NCI-H2196 (cell line): Measurements from ENCODE around the gene ZNF385A.

Source experiments
- DNase-seq: peaks from one replicate; lab custom pipeline; 2025; ENCODE audit not compliant: unreplicated experiment; lab: John Stamatoyannopoulos, UW

ZNF385A gene, protein sequence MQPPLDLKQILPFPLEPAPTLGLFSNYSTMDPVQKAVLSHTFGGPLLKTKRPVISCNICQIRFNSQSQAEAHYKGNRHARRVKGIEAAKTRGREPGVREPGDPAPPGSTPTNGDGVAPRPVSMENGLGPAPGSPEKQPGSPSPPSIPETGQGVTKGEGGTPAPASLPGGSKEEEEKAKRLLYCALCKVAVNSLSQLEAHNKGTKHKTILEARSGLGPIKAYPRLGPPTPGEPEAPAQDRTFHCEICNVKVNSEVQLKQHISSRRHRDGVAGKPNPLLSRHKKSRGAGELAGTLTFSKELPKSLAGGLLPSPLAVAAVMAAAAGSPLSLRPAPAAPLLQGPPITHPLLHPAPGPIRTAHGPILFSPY

DNA sequence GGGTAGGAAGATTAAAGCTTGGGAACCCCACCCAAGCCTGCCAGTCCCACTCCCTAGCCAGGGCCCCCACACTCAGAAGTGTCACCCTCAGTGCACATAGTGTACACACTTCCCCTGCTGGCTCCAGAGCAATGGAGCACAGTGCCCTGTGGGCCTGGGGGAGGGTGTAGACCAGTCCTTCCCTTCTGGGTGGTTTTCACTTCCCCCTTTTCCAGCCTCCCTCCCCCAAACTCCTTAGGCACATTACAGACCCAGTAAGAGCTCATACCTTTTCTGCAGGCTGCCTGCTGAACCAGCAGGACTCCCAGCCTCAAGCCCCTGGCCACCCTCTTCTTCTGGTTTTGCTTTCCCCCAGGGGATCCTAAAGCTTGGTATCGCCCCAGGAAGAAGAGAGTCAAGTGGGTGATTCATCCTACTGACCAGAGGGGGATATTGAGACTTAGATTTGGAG, at the start of gene ZNF385A:
Gene ZNF385A, minus strand, starts transcription at position 143 of the 451 bp plus-strand sequence. CDS start 219 bp downstream, outside the sequence.
- DNase-seq = no peak

DNA sequence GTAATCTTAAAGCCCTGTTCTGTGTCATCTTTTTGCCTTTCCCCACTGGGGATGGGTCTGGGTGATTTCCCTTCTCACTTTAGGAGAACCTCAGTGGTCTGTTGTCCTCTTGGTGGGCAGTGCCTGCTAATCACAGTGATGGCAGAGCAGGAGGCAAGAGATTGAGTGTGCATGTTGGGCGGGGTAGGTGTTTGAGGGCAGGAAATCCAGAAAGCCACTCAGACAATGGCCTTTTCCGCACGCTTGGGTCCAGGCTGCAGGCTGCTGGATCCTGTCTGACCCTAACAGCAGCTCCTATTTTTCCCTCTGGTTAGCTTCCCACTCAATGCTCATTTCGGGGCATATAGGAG, 48.3 kb upstream of the ZNF385A start:
- DNase-seq = no peak

DNA sequence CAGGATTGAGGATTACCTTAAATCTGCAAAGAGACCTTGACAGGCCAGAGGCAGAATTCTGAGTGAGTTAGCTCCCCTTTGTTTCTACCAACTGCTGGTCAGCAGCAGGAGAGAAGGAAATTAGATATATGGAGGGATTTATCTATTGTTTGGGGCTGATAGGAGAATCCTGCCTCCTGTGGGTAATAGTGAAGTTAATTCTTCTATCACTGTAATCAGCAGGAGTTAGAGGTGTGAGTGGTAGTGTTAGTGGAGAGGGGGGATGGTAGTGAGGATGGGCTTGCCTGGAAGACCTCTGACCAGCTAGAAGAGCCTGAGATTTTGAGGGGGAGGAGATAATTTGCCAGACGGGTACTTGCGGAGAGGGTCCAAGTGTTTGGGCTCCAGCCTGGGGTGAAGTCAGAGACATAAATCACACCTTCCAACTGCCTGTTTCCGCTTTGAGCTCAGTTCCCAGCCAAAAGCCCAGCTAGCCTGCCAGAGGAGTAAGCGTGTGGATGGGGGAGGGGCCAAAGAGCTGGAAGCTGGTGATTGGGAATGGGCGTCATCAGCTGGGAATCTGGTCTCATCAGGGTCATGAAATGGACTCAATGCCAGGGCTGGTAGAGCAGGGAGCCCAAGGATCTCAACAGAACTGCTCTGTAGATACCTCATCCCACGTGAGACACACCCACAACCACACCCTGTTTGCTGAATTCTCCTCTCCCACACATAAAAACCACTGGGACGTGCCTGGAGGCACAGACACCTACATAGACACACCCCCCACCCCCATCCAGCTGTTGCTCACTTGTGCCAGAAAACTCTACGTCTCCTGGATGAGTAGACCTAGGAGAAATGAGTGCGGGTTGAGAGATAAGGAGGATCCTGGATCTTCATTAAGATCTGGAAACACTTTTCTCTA, 47.6 kb upstream of the ZNF385A start:
- no peak for DNase-seq

DNA sequence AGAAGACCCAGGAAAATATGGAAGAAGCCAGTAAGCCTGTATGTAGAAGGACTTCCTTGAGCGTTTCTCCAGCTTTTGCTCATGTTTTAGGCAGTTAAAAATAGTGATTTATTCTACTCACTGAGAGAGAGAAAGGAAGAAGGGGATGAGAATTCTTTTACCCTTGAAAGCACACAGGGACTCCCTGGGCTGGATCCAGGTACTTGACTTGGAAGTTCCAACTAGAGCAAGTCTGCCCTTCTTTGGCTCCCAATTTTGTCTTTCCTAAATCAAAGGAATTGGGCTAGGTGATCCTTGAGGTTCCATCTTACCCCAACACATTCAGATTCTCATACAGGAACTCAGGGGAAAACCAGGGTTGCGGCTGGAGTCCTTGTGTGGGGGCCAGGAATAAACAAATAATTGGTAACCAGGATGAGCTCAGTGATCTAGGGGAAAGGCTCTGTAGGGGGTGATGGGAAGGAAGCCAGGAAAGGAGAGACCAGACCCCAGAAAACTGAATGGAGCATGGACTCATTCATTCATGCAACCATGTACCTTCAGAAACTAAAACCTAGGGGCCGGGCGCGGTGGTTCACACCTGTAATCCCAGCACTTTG, 46.0 kb upstream of the ZNF385A start:
- DNase-seq = no peak

DNA sequence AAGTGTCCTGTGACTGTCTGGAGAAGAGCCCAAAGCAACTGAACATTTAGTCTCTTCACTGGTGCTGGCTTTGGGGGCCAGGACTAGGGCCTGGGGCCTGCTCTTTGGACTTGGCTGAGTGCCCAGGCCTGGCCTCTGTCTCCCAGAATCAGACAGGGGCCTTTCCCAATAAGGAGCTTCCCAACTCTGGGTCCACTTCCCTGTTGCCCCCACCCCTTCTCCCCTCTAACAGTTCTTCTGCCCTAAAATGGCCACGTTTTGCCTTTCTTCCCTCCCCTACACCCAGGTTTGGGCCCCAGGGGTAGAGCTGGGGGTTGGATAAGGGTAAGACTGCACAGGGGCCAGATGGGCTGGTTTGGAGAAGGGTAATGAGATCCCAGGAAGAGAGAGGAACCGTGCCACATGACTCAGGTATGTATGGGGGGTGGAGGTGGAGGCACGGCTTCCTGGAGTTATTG, 44.5 kb upstream of the ZNF385A start:
- DNase-seq = no peak

DNA sequence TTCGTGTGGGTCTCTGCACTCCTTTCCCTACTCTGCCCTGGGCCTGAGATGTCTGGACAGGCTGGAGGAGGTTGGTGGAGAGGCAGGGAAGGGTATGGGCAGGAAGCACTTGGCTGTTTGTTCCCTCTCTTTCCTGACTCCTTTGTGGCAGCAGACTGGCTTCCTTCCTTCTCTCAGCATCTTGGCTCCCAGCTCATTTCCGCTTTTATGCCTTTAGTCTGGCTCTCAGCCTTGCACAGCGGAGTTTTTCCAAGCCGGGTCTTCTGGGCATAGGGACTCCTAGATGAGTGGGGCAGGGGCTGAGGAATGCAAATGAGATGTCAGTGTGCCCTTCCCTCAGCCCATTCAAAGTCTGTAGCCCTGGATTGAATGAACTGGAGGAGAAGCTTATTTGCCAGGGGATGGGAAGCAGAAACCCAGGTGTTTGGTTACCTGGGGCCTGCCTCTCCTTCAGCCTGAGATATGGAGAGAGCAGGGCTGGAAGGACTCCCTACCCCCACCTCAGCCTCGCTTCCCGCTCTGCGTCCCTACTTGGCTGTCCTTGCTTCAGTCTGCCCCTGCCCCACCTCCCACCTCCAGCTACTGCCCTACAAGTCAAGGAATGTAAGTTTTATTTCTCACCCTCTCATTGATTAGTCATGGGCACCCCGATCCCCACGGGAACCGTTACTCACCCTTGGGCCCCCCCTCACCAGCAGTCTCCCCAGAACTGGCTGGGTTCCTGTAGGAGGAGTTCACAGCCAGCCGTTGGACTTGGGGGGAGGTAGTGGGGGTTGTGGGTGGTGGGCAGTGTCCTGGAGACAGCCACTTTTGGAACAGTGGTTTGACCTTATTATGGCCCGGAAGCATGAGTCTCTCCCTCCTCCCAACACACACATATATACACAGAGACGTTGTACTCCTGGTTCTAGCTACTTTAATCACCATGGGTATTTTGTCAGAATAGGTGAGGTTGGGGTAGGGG, 43.8 kb upstream of the ZNF385A start:
- DNase-seq = no peak

DNA sequence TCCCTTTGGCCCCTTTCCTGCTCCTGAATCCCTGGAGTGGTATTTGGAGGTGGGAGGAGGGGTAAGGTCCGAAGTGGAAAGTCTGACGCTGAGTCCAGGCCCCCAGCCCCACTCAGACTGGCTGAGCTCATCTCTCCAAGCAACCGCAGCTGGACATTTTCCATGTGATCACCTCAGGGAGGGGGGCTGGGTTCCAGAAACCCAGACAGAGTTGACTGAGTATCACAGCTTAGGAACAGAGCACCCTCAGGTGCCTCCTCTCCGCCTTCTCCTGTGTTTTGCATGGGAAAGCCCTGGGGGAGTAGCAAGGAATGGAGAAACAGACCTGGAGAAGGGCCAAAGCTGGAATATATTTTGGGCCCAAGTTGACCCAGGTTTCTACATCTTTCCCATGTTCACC, 42.6 kb upstream of the ZNF385A start:
- DNase-seq = no peak

DNA sequence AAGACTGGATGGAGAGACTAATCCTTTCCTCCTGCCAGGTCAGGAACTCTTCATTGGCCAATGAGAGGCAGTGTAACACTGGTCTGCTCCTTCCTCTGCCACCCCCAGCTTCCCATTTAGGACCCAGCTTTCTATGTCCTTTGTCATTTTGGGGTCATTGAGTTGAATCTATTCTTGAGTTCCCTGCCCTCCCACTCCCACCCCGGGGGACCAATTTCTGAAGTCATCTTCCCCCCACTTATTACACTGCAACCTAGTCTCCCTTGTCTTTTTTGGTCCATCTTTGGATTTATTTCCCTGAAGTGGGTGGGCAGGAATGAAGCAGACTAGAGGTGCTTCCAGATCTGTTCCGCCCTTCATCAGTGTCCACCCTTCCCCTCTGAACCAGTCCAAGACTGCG, 42.2 kb upstream of the ZNF385A start:
- DNase-seq = no peak

DNA sequence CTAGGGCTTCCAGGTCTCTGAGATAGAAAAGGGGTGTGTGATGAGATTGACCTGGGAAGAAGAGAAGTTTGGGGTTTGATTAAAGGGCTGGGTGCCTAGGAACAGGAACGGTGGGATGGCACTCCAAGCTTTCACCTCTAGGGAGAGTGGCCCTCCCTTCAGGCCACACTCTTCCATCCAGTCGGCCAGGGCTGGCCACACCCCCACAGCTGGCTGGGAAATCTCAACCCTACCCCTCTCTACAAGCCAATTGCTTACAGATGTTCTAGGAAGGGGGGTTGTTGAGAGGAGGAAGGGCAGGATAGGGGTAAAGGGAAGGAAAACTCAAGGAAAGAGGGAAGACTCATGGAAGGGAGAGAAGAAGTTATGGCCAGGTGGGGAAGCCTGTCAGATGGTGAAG, 41.2 kb upstream of the ZNF385A start:
- no peak for DNase-seq

DNA sequence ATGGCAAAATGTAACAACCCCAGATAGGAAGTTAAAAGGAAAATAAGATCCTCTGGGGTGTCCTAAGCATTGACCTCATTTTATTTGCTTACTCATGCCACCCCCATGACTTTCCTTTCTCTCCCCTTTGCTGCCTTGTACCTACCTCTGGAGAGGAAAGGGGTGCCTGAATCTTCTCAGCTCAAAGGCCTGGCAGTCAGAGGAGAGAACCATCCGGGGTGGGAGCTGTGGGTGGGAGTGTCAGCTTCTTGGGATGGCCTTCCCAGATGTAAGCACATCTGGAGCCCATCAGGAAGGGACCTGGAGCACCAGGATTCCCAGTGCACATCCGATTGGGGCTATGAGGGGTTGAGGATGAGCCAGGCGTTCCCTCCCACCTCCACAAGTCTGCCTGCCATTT, 39.7 kb upstream of the ZNF385A start:
- DNase-seq = no peak

DNA sequence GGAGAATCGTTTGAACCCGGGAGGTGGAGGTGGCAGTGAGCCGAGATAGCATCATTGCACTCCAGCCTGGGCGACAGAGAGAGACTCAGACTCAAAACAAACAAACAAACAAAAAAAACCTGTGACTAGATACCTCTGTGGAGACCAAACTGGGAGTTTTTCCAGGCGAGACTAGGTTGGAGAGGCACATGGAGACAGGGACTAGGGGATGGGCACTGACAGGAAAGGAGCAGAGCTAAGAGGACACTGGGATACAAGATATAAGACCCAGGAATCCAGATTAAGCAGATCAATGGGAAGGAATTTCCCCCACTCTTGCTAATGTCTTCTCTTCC, 39.2 kb upstream of the ZNF385A start:
- DNase-seq = no peak

DNA sequence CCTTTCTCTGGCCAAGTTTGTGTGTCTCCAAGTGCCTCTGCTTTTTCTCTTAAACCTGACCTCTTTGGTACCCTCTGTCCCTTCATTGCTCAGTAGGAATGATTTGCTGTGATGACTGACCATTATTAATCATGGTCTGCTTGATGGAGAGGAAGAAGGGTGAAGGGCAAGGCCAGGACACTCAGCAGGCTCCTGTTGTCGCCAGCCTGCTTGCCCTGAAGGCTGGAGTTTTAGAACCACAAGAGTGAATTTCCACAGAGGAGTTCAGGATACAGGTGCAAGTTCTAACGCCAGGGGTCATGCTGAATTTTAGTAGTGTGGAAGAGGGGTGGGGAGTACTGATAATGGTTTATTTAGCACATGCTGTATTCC, 37.3 kb upstream of the ZNF385A start:
- DNase-seq = no peak

DNA sequence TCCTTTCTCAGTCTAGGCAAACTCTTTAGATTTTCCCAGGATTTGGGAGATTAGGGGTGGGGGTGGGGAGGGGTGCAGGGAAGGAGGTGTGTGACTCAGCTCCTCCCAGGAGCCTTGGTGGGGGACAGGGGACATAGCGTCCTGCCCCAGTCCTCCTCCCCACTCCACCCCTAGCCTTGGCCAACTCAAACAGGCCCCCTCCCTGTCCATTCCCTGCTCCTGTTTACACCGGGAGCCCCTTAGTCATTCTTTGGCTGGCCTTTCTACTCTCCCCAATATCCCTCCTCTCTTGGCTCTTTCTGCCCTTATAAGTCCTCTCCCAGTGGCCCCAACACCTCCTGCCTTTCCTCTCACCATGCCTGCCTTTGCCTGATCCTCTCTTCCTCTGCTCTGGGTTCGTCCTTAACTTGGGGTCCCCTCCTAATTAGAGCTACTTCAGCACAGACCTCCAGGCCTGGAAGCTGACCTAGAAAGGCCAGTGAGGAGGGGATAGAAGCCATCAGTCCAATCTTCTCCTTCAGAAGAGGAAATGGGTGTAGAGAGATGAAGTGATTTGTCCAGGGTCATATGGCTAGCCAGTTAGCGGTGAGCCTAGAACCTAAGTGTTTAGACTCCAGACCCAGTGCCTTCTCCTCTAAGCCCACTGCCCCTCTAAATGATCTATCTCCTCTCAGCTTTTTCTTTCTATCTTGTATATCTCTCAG, 36.8 kb upstream of the ZNF385A start:
- no peak for DNase-seq

DNA sequence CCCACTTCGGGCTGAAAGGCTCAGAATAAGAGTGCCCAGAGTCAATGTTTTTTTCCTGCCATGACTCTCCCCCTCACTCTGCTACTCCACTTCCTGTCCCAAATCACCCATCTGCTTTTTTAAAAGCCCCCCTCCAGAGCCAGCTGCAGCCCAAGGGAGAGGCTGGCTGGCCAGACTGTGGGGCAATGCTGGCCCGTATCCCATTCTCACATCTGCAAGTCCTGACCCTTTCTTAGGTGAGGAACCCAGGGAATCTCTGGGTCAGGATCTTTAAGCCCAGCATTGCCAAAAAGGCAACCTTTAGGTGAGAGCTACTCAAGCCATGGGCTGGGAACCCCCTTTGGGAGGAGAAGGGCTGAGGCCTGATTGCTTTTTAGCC, 36.2 kb upstream of the ZNF385A start:
- no peak for DNase-seq

DNA sequence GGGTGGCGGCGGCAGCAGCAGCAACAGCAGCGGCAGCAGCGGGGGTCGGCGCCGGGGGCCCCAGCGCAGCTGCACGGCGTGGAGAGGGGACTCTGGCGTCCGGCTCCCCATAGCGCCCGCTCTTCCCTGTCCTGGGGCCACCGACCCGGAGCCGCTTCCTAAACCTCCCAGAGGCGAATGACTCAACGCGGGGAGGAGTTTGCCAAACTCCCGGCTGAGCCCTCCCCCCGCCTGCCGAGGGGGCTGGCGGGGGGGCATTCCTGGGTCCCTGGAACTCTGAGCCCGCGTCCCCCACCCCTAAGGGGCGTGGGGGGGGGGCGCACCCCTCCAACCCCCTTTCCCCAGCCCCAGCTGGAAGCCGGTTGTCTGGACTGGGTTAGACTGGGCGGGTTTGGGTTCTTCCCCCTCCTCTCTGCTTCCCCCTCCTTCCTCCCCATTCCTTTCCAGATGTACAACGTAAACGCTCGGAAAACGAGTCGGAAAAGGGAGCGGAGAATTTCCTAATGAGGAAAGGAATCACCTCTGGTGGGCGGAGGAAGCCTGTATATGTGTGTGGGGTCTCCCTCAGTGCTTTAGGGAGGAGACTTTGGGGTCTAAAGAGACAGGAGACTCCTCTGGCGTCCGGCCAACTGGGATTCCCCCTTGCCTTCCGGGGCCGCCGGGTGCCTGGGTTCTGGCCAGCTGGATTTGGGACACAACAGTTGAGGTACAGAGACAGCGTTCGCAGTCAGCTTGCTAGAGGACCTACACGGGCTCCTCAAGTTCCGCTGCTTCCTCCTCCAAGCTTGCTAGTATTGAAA, 34.8 kb upstream of the ZNF385A start, which contains the start of gene ITGA5:
Gene ITGA5, minus strand, starts transcription at position 179 of the 800 bp plus-strand sequence. Its CDS starts 68 bp downstream, at position 111.
- no peak for DNase-seq

DNA sequence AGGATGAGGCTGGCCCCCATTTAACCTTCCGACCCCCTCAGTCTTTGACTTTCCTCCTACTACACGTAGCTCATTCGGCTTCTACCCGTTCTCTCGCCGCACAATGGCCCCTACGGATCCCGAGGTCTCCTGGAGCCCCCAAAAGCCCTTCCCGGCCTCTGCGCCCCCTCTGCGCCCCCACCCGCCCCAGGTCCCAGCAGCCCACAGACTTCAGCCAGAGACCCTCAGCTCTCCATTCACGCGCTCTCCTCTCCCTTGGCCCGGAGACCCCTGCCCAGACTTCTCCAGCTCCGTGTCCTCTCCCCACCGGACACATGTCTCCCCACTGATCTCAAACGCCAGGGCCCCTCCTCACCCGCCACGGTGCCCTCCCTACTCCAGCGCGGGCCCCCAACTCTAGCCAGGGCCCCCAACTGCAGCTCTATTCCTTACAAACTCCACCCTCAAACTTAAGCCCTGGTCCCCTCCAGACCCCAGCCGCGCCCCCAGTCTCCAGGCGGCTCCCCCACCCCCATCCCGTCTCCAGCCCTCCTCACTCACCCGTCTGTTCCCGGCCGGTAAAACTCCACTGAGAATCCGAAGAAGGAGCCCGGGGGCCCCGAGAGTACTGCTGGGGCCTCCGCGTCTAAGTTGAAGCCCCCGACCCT, 34.0 kb upstream of the ZNF385A start:
- no peak for DNase-seq

DNA sequence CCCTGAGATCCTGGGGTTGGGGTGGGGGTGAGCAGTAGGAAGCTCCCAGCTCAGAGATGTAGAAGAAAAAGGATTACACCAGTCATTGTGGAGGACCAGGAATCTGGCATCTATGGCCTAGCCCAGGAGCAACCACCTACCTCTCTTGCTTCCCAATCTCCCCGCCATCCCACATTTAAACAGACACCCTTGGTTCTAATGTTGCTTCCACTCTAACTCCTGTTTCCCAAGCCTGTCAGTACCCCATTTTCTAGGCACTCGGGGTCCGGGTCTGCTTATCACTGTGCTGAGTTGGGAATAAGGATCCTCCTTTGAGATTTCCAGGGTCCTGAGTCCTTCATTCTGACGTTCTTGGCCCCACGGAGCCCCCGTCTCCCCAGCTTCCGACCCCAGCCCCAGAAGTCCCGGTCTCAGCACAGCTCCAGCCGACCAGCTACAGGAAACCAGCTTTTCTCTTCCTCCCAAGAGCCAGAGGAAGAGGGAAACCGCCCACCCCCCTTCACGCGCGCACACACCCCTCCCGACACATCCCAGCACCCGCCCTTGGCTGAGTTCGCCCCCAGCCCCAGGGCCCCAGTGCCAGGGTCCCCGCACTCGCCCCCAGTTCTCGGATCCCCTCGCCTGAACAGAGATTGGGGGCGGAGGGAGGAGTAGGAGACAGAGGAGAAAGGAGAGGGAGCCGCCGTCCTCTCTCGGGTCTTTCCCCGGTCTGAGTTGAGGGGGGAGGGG, 33.3 kb upstream of the ZNF385A start:
- no peak for DNase-seq
